ENCODE data around the gene GRPEL1.

The GRPEL1 gene

DNA sequence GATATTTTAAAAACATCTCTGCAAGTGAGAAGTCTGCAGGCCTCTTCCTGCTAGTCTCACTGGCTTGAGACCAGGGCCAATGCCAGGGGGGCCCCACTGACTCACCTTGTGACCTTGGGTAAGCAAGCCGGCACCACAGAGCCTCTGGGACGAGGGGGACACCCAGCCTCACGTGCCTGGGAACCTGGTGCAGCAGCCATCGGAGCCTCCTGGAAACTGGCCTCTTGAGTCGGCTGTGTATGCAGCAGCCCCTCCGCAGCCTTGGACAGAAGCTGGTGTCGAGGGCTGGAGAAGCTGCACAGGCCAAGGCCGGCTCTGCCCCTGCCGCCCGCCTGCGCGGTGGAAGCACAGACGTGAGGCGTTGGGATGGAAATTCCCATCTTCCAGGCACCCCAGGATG, 16.0 kb downstream of the GRPEL1 start:
- Histone ChIP-seq H3K27me3 (ENCODE audit: control insufficient read depth, insufficient read depth, low read length) (no peaks in the 10 kb centered on the region), H3K9me3 (ENCODE audit: control insufficient read depth, low read length) (no peaks in the 10 kb centered on the region), H2AFZ (no peak overlapping the region), H3K36me3 (ENCODE audit: control insufficient read depth, insufficient read depth, low read length) (no peaks in the 10 kb centered on the region), H3K27ac (no peak overlapping the region), H3K9ac (no peak overlapping the region), H3K4me3 (ENCODE audit: low read depth, low read length) (no peak overlapping the region), H3K4me1 (no peaks in the 10 kb centered on the region), H3K79me2 (peaks cover 18% of the 10 kb centered on the region), H3K4me2 (ENCODE audit: low read length) (no peak overlapping the region)
- TF ChIP-seq, protein P1, sequence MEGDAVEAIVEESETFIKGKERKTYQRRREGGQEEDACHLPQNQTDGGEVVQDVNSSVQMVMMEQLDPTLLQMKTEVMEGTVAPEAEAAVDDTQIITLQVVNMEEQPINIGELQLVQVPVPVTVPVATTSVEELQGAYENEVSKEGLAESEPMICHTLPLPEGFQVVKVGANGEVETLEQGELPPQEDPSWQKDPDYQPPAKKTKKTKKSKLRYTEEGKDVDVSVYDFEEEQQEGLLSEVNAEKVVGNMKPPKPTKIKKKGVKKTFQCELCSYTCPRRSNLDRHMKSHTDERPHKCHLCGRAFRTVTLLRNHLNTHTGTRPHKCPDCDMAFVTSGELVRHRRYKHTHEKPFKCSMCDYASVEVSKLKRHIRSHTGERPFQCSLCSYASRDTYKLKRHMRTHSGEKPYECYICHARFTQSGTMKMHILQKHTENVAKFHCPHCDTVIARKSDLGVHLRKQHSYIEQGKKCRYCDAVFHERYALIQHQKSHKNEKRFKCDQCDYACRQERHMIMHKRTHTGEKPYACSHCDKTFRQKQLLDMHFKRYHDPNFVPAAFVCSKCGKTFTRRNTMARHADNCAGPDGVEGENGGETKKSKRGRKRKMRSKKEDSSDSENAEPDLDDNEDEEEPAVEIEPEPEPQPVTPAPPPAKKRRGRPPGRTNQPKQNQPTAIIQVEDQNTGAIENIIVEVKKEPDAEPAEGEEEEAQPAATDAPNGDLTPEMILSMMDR (IDR thresholded peaks at IDR 0.05) = no peak

DNA sequence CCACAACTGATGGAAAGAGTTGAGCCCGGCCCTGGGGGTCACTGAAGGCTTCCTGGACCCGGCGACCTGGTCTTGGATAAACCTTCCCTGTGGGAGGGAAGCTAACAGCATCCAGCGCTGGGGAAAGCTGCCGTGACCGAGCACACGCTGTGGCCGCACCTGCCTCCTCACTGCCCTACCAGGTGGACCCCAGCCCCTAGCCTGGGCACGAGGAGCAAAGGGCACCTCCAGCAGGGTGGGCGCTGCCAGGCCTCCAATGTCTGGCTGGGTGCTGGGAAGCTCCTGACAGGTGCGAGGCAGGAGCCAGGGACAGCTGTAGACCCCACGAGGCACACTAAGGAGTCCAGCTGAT, 16.7 kb downstream of the GRPEL1 start:
- Histone ChIP-seq H3K4me2 (ENCODE audit: low read length) (no peak overlapping the region), H2AFZ (no peak overlapping the region), H3K4me3 (ENCODE audit: low read depth, low read length) (no peak overlapping the region), H3K36me3 (ENCODE audit: control insufficient read depth, insufficient read depth, low read length) (no peaks in the 10 kb centered on the region), H3K79me2 (peaks cover 26% of the 10 kb centered on the region), H3K9ac (no peak overlapping the region), H3K9me3 (ENCODE audit: control insufficient read depth, low read length) (no peaks in the 10 kb centered on the region), H3K4me1 (peaks cover 4% of the 10 kb centered on the region), H3K27me3 (ENCODE audit: control insufficient read depth, insufficient read depth, low read length) (no peaks in the 10 kb centered on the region), H3K27ac (no peak overlapping the region)
- TF ChIP-seq, protein P1 (IDR thresholded peaks at IDR 0.05) = no peak

DNA sequence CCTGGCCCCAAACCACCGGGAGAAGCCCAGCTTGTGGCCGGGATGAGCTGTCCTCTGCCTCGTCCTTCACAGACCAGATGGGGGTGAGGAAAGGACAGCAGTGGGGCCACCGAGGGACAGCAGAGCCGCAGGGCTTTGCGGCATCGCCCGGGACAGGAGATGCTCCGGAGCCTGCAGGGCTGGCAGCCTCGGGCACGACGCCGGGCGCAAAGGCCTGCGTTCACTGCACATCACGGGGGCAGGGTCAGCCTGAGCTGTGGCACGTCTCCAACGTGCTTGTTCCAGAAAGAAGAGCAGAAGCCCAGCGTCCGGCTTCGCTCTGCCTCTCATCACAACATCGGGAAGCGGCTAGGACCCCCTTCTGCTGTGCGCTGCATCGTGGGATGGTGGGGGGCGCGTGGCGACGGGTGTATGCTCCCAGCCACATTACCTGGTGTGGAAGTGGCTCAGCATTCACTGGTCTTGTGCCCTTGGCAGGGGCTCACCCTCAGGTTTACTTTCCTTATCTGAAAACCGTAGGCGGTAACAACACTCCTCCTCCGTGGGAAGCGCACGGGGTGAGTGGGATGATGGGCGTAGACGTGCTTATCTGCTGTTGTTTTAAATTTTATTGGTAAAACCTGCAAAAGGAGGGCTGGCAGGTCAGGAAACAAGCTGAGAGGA, 17.3 kb downstream of the GRPEL1 start:
- TF ChIP-seq, protein P1 (IDR thresholded peaks at IDR 0.05) = no peak
- Histone ChIP-seq H3K9ac (no peak overlapping the region), H3K4me2 (ENCODE audit: low read length) (no peak overlapping the region), H3K27me3 (ENCODE audit: control insufficient read depth, insufficient read depth, low read length) (no peaks in the 10 kb centered on the region), H3K79me2 (peaks cover 31% of the 10 kb centered on the region), H3K4me3 (ENCODE audit: low read depth, low read length) (no peak overlapping the region), H3K9me3 (ENCODE audit: control insufficient read depth, low read length) (no peaks in the 10 kb centered on the region), H3K36me3 (ENCODE audit: control insufficient read depth, insufficient read depth, low read length) (no peaks in the 10 kb centered on the region), H3K4me1 (peaks cover 8% of the 10 kb centered on the region), H2AFZ (no peak overlapping the region), H3K27ac (no peak overlapping the region)

DNA sequence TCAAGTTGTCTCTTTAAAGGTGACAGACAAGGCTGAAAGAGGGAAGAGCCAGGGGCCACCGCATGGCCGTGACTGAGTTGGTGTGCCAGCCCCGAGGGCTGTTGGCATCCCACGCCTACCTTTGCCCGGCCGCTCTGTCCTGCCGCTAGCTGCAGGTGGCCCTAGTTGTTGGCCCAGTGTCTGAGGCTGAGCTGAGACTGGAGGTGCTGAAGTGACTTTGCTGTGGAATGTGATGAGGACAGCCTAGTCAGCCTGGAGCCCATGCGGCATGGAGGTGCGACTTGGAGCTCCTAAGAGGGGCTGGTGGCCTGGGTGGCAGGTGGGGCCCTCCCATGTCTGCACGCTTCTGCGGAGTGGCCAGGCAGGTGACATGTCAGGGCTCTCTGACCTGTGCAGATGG, 18.1 kb downstream of the GRPEL1 start:
- H3K27me3 ChIP-seq (ENCODE audit: control insufficient read depth, insufficient read depth, low read length) = no peaks in the 10 kb centered on the region
- no peak overlapping the region for H3K9ac ChIP-seq
- no peak overlapping the region for H3K4me3 ChIP-seq (ENCODE audit: low read depth, low read length)
- H2AFZ ChIP-seq = no peak overlapping the region
- H3K79me2 ChIP-seq = peaks cover 40% of the 10 kb centered on the region
- H3K27ac ChIP-seq = no peak overlapping the region
- no peak overlapping the region for H3K4me2 ChIP-seq (ENCODE audit: low read length)
- peaks cover 10% of the 10 kb centered on the region for H3K4me1 ChIP-seq
- no peaks in the 10 kb centered on the region for H3K36me3 ChIP-seq (ENCODE audit: control insufficient read depth, insufficient read depth, low read length)
- TF ChIP-seq, protein P1 (IDR thresholded peaks at IDR 0.05) = no peak
- no peaks in the 10 kb centered on the region for H3K9me3 ChIP-seq (ENCODE audit: control insufficient read depth, low read length)

DNA sequence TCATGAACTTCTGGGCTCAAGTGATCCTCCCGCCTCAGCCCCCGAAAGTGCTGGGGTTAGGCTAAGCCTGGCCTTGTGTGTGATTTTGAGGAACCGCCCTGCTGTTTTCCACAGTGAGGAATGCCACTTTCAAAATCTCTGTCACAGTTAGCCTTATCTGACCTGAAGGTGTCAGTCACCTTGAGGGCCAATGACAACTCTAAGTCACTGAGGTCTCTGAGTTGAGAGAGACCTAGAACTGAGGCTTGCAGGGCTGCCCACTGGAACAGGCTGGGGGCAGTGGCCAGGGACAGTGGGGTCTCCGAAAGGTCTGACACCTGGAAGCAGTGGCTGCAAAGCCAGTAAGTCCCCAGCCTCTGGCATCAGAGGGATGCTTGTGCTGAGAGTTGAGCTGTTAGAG, 18.6 kb downstream of the GRPEL1 start:
- Histone ChIP-seq H3K79me2 (peaks cover 45% of the 10 kb centered on the region), H3K36me3 (ENCODE audit: control insufficient read depth, insufficient read depth, low read length) (no peaks in the 10 kb centered on the region), H3K4me3 (ENCODE audit: low read depth, low read length) (no peak overlapping the region), H3K27me3 (ENCODE audit: control insufficient read depth, insufficient read depth, low read length) (no peaks in the 10 kb centered on the region), H3K4me2 (ENCODE audit: low read length) (no peak overlapping the region), H3K27ac (no peak overlapping the region), H2AFZ (no peak overlapping the region), H3K9me3 (ENCODE audit: control insufficient read depth, low read length) (no peaks in the 10 kb centered on the region), H3K4me1 (peaks cover 10% of the 10 kb centered on the region), H3K9ac (no peak overlapping the region)
- TF ChIP-seq, protein P1 (IDR thresholded peaks at IDR 0.05) = no peak
